Kasumi-1 (cell line): ENCODE measurements around the gene MED12L.

Experiments used
- DNase-seq, 2 experiments: peaks; one replicate each; lab custom pipeline; 2025; lab: John Stamatoyannopoulos, UW

The MED12L gene

DNA sequence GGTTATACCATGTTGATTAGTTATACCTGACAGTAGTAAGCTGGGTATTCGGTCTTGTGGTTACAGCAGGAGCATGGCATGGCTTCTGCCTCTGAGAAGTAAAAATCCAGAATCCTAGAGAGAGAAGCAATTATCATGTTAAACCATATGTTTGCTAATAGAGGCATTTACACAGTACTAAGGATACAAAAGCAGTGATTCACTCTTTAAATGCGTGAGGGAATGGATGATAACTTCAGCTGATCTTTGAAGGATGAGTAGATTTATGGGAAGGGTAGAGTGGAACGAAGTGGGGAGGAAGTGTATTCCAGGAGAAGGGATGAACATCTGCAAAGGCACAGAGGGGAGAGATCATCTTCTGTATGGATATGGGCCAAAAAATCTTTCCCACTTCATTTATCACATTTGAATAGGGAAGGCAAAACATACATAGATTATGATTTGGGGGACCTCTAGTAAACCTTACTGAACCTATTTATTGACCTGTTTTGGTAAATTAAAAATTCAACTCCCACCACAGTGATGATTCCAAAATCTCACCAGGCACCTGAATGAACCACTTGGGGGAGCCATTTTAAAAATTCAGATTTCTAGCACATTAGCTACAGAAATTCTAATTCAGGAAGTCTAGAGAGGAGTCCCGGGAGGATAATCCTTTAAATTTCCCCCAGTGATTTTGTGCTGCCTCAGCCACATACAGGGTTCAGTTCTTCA is 340.3 kb downstream of the MED12L start:
- DNase-seq: peak; percentile 40 to 48

- peak; percentile 16 to 48 for DNase-seq
These were observed 340.8 kb downstream of the MED12L start for GRCh38 chr3:151426341-151426657.

DNA sequence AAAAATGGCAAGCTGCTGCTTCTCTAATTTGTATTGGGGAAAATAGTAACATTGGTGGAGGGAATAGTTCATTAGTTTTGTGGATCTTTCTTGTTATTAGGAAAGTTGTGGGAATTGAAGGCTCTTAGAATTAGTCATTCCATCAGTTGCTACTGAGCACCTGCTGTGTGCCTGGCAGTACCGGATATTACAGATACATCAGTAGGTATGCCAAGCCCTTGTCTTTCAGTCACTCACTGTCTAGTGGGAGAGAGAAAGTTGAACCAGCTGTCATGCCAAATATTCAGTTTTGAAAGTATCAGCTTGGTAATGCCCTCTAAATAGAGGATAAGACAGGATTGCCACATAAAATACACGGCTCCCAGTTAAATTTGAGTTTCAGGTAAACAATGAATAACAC is 342.9 kb downstream of the MED12L start:
- no peak for DNase-seq

DNA sequence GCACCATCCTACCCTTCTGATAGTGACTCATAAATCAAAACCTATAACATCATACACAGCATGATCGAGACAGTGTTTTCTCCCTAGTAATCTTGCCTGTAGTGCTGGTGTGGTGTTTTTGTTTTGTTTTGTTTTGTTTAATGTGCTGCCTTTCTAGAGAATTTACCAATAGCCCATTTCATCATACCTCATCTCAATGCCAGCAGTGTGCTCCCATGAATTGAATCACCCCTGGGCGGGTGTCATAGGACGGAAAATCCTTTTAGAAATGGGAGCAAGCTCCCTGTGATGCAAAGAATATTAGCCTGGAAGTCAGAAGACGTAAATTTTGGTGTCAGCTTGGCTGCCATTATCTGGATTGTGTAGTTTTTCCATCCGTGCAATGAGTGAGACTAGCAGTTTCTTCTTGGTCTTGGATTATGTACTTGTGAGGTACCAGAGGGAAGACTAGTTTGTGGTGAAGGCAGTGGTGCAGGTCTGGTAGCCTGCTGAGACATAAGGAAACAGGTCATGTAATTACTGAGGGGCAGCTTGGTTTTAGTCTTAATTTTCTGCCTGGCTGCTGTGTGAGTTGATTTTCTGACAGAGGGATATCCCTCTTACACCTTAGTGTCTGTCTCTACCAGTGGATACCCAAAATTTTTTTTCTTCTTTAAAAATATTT is 345.5 kb downstream of the MED12L start:
- DNase-seq: no peak

- peak in 1 of 2 experiments; percentile 17 for DNase-seq
These were observed 346.5 kb downstream of the MED12L start for GRCh38 chr3:151431940-151432339.

- no peak for DNase-seq
These were observed 347.3 kb downstream of the MED12L start for GRCh38 chr3:151432616-151433372.

DNA sequence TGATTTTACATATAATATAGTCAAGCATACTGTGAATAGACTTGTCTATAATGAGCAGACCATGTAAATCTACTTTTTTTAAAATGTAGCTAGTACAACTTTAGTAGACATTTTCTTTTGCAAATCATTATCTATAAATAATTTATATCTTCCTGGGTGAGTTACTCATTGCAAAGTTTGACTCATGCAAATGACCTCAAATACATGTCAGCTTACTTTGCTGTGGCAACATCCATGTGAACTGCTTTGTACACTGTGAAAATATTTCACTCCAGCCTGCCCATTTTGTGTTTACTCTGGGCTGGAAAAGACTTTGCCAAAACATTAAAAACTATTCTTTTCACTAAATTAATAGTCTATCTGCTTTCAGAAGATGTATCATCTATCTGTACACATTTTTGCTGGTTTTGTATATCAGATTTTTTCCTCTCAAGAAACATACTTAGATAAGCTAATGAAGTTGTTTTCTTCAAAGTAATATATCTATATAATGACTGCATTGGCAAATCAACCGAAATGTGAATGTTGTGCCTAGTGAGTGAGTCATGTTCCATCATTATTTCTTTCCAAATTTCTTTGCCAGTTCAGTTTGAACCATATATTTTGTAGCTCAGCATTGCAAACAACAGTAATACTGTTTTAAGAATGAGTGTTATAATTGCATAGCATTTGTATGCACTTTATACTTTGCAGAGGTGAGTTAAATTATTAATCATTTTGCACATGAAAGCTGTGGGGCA is 348.9 kb downstream of the MED12L start:
- no peak for DNase-seq

GRCh38 chr3:151436675-151437446 is 351.4 kb downstream of the MED12L start:
- DNase-seq: no peak

- no peak for DNase-seq
These were observed 352.4 kb downstream of the MED12L start for GRCh38 chr3:151437906-151438305.

GRCh38 chr3:151439652-151440125 is 354.2 kb downstream of the MED12L start:
- peak; percentile 85 to 92 for DNase-seq

GRCh38 chr3:151440940-151441339 is 355.5 kb downstream of the MED12L start:
- no peak for DNase-seq

DNA sequence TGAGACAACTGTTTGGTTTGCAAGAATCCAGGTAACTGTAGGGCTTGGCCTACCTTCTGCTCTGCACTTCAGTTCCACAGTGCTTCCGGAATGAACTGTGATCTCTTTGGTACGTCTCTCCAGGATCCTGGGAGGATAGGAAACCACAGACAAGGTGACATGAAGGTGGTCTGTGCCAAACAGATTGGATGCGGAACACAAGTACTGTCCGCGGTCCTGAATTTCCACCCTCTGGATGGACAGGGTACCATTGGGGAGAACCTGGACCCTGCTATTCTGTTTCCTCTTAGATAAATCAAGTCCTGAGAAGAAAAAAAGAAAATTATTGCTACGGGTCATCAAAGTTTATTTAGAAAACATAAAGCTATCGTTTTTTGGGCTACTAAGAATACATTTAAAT is 358.1 kb downstream of the MED12L start:
- DNase-seq: peak in 1 of 2 experiments; percentile 8

- DNase-seq: no peak
These were observed 360.0 kb downstream of the MED12L start for GRCh38 chr3:151445273-151446001.

GRCh38 chr3:151446002-151446340 is 360.5 kb downstream of the MED12L start:
- no peak for DNase-seq

DNA sequence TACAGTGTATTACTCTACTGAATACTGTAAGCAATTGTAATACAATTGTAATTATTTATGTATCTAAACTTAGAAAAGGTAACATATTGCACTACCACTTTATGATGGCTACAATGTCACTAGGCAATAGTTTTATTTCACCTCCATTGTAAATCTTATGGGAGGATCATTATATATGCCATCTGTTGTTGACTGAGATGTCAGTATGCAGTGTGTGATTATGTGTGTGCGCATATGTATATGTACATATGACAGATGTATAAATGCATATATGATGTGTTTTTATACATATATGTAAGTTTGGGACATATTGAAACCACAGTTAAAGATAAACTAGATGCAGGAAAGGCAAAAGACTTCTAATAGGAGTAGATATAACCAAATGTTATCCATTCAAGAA is 366.9 kb downstream of the MED12L start:
- no peak for DNase-seq

DNA sequence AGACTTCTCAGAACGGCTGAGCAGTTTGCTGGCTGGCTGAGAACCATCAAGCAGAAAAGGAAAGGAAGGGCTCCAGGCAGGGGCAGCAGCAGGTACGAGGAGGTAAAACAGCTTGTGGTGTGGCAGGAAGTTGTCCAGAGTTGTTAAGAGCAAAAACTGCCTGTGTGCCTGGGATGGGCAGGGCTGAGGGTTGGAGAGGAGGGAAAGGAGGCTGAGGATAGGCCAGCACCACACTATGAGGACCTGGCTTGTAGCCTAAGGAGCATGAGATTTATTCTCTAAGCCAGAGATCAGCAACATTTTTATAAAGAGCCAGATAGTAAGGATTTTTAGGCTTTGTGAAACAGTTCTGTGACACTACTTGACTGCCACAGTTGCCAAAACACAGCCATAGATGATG is 367.4 kb downstream of the MED12L start:
- no peak for DNase-seq

GRCh38 chr3:151456065-151456464 is 370.6 kb downstream of the MED12L start:
- no peak for DNase-seq

GRCh38 chr3:151459358-151459757 is 373.9 kb downstream of the MED12L start:
- no peak for DNase-seq

DNA sequence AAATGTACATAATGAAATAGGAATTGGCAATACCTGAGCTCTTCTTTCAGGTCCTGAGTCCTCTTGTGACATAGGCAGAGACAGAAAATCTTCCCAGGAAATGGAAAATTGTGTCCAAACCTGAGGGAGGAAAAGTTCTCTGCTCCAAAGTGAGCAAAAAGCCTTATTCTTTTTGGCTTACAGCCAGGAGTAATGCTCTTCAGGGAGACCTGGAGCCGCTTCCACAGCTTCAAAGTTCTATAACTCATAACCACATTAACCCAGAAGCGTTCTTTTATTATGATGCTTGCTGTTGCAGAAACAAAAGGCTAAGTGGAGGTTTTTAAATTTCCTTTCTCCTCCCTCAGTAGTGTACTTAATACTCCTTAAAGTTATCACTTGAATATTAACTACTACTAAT is 374.8 kb downstream of the MED12L start:
- no peak for DNase-seq

GRCh38 chr3:151460774-151461450 is 375.4 kb downstream of the MED12L start, which contains the start of gene IGSF10:
TSS of gene IGSF10 (minus strand) at chr3:151461061. CDS start at chr3:151458709, 2,352 bp downstream.
- DNase-seq: no peak
